ENCODE data around the gene RASA4B.
"Not testable (repeated sequence)": the region's sequence is repeated elsewhere in the genome, so short reads cannot be mapped to it uniquely, and the experiment has no call there.

- not testable (repeated sequence) for TF ChIP-seq GABPA (IDR thresholded peaks at IDR 0.05; ENCODE audit: low read depth); CTCF (IDR thresholded peaks at IDR 0.05; ENCODE audit: insufficient read depth, low read length); REST (IDR thresholded peaks at IDR 0.05; ENCODE audit: insufficient replicate concordance, low read depth); POLR2AphosphoS5 (IDR thresholded peaks at IDR 0.05; ENCODE audit: low read depth)
These were observed 20.3 kb downstream of the RASA4B start for GRCh38 chr7:102497308-102497707.

Measured in HL-60 (cell line).